K562 (cell line): ENCODE measurements around the gene PARP9. TPM values are rescaled to one million over a fixed set of nuclear protein-coding genes. Genes with fewer than 3 reads are reported as not detected.
A peak's percentile ranks its signal among the peaks of the same experiment; 100 is the strongest.

Source experiments
- ATAC-seq: fragments of 200-7000 bp; cut with Tn5 transposase; 3 replicates; pipeline ENCODE4 v1.9.1; 2020; ENCODE audit warnings: moderate library complexity
- BruUV-seq: library from RNA; stranded (reverse); fragments of 400-500 nt; replicated peaks from 2 replicates; lab custom pipeline; 2021; lab: Mats Ljungman, UMichigan
- CTCF ChIA-PET: fragments of 300-600 bp; formaldehyde crosslinking; extraction: SDS; loops from one replicate; lab custom pipeline; 2021; ENCODE audit warnings: low intra/inter-chr PET ratio; lab: Yijun Ruan, JAX
- POLR2A ChIA-PET: fragments of 300-600, 350-650 bp; sonication (Branson Sonifier 250); formaldehyde crosslinking; extraction: SDS; loops from one replicate; lab custom pipeline; 2021; ENCODE audit warnings: antibody characterized with exemption, inconsistent platforms; lab: Yijun Ruan, JAX
- DNase-seq, 4 experiments: peaks; one replicate each; pipeline versions ENCODE4 v3.0.0 to v3.0.0-alpha.2; 2011 to 2018; ENCODE audit warnings: low spot score in 3 of 4, mixed read lengths in 3 of 4; ENCODE audit errors: extremely low read depth in 1 of 4
- FAIRE-seq: peaks from 2 replicates; lab custom pipeline; 2011; peaks lifted over from hg19 to GRCh38; lab: Jason Lieb, UNC
- H2AFZ ChIP-seq: 2 replicates; pipeline ENCODE4 v1.6.0; 2011; ENCODE audit warnings: low read depth, low read length, control low read depth, inconsistent platforms
- H3K27ac ChIP-seq: fragments of 200-600 bp; 3 replicates; pipeline ENCODE4 v1.8.0; 2011; ENCODE audit warnings: low read depth, mild to moderate bottlenecking, control low read depth, inconsistent platforms, low read length, moderate library complexity, mixed read lengths; ENCODE audit errors: extremely low read depth
- H3K27me3 ChIP-seq, 2 experiments: fragments of 300-600 bp in 1 of 2; 2 replicates in 1 of 2; 3 replicates in 1 of 2; pipeline versions ENCODE4 v1.6.0 to v1.8.0; 2011; ENCODE audit warnings: inconsistent platforms in 2 of 2, low read length in 2 of 2, mild to moderate bottlenecking in 1 of 2, mixed read lengths in 1 of 2, moderate library complexity in 1 of 2; ENCODE audit not compliant: control insufficient read depth in 2 of 2, insufficient read depth in 2 of 2
- H3K36me3 ChIP-seq: fragments of 300-600 bp; 3 replicates; pipeline ENCODE4 v1.8.0; 2011; ENCODE audit warnings: mild to moderate bottlenecking, low read length, inconsistent platforms; ENCODE audit not compliant: control insufficient read depth, insufficient read depth
- H3K4me1 ChIP-seq, 2 experiments: fragments of 200-600 bp in 1 of 2; replicated peaks in 1 of 2; 2 replicates in 1 of 2; 3 replicates in 1 of 2; pipeline versions ENCODE4 v1.5.1 to v1.8.0; 2011; ENCODE audit warnings: inconsistent platforms in 2 of 2, low read length in 2 of 2, mild to moderate bottlenecking in 1 of 2, mixed read lengths in 1 of 2, moderate library complexity in 1 of 2; ENCODE audit not compliant: control insufficient read depth in 2 of 2, insufficient read depth in 2 of 2
- H3K4me2 ChIP-seq: 2 replicates; pipeline ENCODE4 v1.6.1; 2011; ENCODE audit warnings: low read length, control low read depth, inconsistent platforms, mixed read lengths; ENCODE audit not compliant: insufficient read depth
- H3K4me3 ChIP-seq: fragments of 200-600 bp; sonication (generic), shearing (Covaris generic); 2 replicates; pipeline ENCODE4 v1.5.1; 2016; ENCODE audit warnings: control low read depth, inconsistent platforms
- H3K79me2 ChIP-seq: fragments of 200-600 bp; 3 replicates; pipeline ENCODE4 v1.8.0; 2011; ENCODE audit warnings: low read length, inconsistent platforms; ENCODE audit not compliant: control insufficient read depth, insufficient read depth
- H3K9ac ChIP-seq, 2 experiments: 2 replicates each; pipeline versions ENCODE4 v1.6.0 to v1.6.1; 2011; ENCODE audit warnings: low read depth in 2 of 2, low read length in 2 of 2, control low read depth in 1 of 2, inconsistent platforms in 1 of 2, mild to moderate bottlenecking in 1 of 2, mixed read lengths in 1 of 2; ENCODE audit not compliant: insufficient read depth in 1 of 2
- H3K9me1 ChIP-seq: one replicate; pipeline ENCODE4 v1.6.0; 2011; ENCODE audit warnings: inconsistent platforms, mild to moderate bottlenecking, low read length, moderate library complexity; ENCODE audit not compliant: control insufficient read depth, insufficient read depth
- H3K9me3 ChIP-seq: replicated peaks from 2 replicates; pipeline ENCODE4 v1.5.1; 2011; ENCODE audit warnings: low read depth, low read length, inconsistent platforms; ENCODE audit not compliant: control insufficient read depth, insufficient read depth
- H4K20me1 ChIP-seq: replicated peaks from 2 replicates; pipeline ENCODE4 v1.6.1; 2011; ENCODE audit warnings: low read length, inconsistent platforms, mixed read lengths; ENCODE audit not compliant: control insufficient read depth, insufficient read depth
- ATF3 ChIP-seq, 2 experiments: fragments of 450-650 bp in 1 of 2; sonication (generic) in 1 of 2; formaldehyde crosslinking in 1 of 2; IDR thresholded peaks in 1 of 2; conservative IDR thresholded peaks in 1 of 2; 2 replicates each; pipeline versions ENCODE4 v1.6.1 to v1.8.1; 2016 to 2023; ENCODE audit warnings: mild to moderate bottlenecking in 2 of 2, moderate library complexity in 2 of 2, inconsistent platforms in 1 of 2, missing genetic modification reagents in 1 of 2
- FOXA3 ChIP-seq, 2 experiments: fragments of 450-650 bp in 1 of 2; sonication (generic) in 1 of 2; formaldehyde crosslinking; IDR thresholded peaks in 1 of 2; conservative IDR thresholded peaks in 1 of 2; 2 replicates each; pipeline versions ENCODE4 v1.4.0 to v1.8.0; 2020 to 2022; ENCODE audit warnings: mild to moderate bottlenecking in 2 of 2, missing genetic modification reagents in 1 of 2
- HMGN3 ChIP-seq: IDR thresholded peaks from 2 replicates; pipeline ENCODE4 v1.6.1; 2011; ENCODE audit warnings: borderline replicate concordance, low read depth, mild to moderate bottlenecking, mixed read lengths, low read length; ENCODE audit not compliant: insufficient read length; ENCODE audit errors: extremely low read depth
- NCOA6 ChIP-seq: fragments of 450-650 bp; IDR thresholded peaks from 2 replicates; pipeline ENCODE4 v1.6.1; 2017; ENCODE audit warnings: mild to moderate bottlenecking
- PBX2 ChIP-seq, 2 experiments: IDR thresholded peaks in 1 of 2; conservative IDR thresholded peaks in 1 of 2; 2 replicates each; pipeline ENCODE4 v1.6.1; 2016; ENCODE audit warnings: low read depth in 2 of 2, mild to moderate bottlenecking in 1 of 2, missing compliant biosample characterization in 1 of 2, missing genetic modification characterization in 1 of 2, moderate library complexity in 1 of 2
- POLR2H ChIP-seq: IDR thresholded peaks from 2 replicates; pipeline ENCODE4 v1.6.1; 2016; ENCODE audit warnings: missing genetic modification characterization, low read depth, mild to moderate bottlenecking, control low read depth, missing compliant biosample characterization, moderate library complexity
- PPARD ChIP-seq: fragments of 250-450 bp; sonication (Bioruptor Pico); IDR thresholded peaks from 2 replicates; pipeline ENCODE4 v1.8.0; 2022; ENCODE audit warnings: inconsistent platforms, mild to moderate bottlenecking, moderate library complexity
- PYGO2 ChIP-seq: fragments of 450-650 bp; IDR thresholded peaks from 2 replicates; pipeline ENCODE4 v1.6.1; 2016; ENCODE audit warnings: mild to moderate bottlenecking, missing genetic modification characterization, moderate library complexity, missing compliant biosample characterization
- ZBTB34 ChIP-seq: fragments of 250-450 bp; sonication (Bioruptor Pico); IDR thresholded peaks from 2 replicates; pipeline ENCODE4 v1.8.0; 2021; ENCODE audit warnings: mild to moderate bottlenecking, moderate library complexity
- ZNF134 ChIP-seq: fragments of 250-450 bp; sonication (Bioruptor Pico); conservative IDR thresholded peaks from 2 replicates; pipeline ENCODE4 v1.4.0; 2020
- ZNF551 ChIP-seq: fragments of 250-450 bp; sonication (Bioruptor Pico); IDR thresholded peaks from 2 replicates; pipeline ENCODE4 v1.5.0; 2021; ENCODE audit warnings: mild to moderate bottlenecking, moderate library complexity
- WGBS: fragments of 100-300 bp; shearing (Covaris generic); methylation state at CpG from one replicate; pipeline ENCODE4 v1.1.6; 2016; ENCODE audit warnings: low coverage, mixed read lengths; ENCODE audit not compliant: insufficient coverage; ENCODE audit errors: missing lambda C conversion rate; 5-methylcytosine and 5-hydroxymethylcytosine counted together
- in situ Hi-C: fragments of 300-500 bp; cut with MboI; formaldehyde crosslinking; loops from 4 replicates; pipeline ENCODE4 v1.15.0; 2018; ENCODE audit warnings: inconsistent platforms, mixed read lengths
- intact Hi-C: fragments of 100-400 bp; cut with micrococcal nuclease; formaldehyde crosslinking; loops from 2 replicates; pipeline ENCODE4 v1.14.2; 2022
- polyA plus RNA-seq, 8 experiments: library from polyadenylated mRNA; depleted of rRNA in 4 of 8; stranded (reverse) in 5 of 8; unstranded in 3 of 8; fragments of >200 nt; fragmentation: Nextera tagmentation in 2 of 8; fragmentation: Illumina TruSeq in 1 of 8; extraction: Ambion mirVana in 2 of 8; extraction: Trizol in 1 of 8; gene quantifications; 2 replicates each; pipeline versions ENCODE4 v1.2.1 to v1.2.3, GENCODE V29; 2011 to 2014; ENCODE audit warnings: inconsistent platforms in 1 of 8, missing spikeins in 1 of 8
- total RNA-seq, 7 experiments: library from RNA; depleted of rRNA in 6 of 7; stranded (reverse); fragments of >200 nt in 6 of 7; fragmentation: Illumina TruSeq in 2 of 7; extraction: Trizol in 2 of 7; gene quantifications; 2 replicates each; pipeline versions ENCODE4 v1.2.1 to v1.2.3, GENCODE V29; 2011 to 2021; ENCODE audit warnings: low replicate concordance in 1 of 7
- TF ChIP-seq, protein P1 (sequence below): fragments of 450-650 bp; IDR thresholded peaks from 2 replicates; pipeline ENCODE4 v1.6.1; 2018; ENCODE audit warnings: mild to moderate bottlenecking, low read depth; ENCODE audit not compliant: partially characterized antibody

The PARP9 gene
- total and polyA plus RNA-seq, 9 of the 15 experiments (the other 6 are each of a cell fraction or from before 2014, with no cell fraction given) = 2.1 to 4.8 (median 3.4) TPM

DNA sequence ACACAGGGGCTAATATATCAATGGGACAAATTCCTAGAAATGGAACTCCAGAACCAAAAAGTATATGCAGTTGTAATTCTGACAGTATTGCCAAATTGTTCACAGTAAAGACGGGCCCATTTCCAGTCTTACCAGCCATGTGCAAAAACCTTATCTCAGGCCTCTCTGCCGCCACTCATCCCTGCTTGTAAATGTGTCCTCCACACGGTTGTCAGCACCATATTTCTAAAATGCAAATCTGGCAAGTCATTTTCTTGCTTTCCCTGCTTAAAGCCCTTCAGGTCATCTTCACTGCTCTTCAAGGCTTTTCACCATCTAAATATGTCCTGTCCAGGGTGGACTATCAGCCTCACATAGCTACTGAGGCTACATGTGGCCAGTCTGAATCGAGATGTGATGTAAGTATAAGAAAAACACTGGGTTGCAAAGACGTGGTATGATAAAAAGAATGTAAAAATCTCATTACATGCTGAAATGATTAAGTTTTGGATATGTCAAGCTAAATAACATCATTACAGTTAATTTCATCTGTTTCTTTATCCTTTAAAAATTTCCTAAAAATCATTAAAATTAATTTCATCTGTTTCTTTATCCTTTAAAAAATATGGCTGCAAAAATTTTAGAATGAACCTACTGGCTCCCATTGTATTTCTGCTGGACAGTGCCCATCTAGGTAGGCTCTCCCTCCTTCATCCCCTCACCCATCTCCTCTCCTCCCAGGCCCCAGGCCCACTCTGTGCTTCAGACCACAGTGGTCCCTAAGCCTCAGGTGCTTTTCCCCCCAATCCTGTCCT lies 980 bp downstream of the PARP9 start:
- CTCF ChIA-PET = no interaction called here
- 23% methylated on average over 5 of the region's 5 CpGs for WGBS
- in situ Hi-C loops = no loop called here
- TF ChIP-seq PBX2 (CRISPR knock-in tag; IDR thresholded peaks at IDR 0.05; ENCODE audit: low read depth) = no peak
- TF ChIP-seq PBX2 (tag; conservative IDR thresholded peaks at IDR 0.05; ENCODE audit: low read depth) = peak; percentile 70
- no peak for TF ChIP-seq NCOA6
- no peak for TF ChIP-seq PYGO2 (tag)
- TF ChIP-seq HMGN3 = no peak
- TF ChIP-seq ZNF134 (CRISPR knock-in tag) = no peak
- TF ChIP-seq ZBTB34 (CRISPR knock-in tag) = no peak
- no peak for TF ChIP-seq POLR2H (tag)
- TF ChIP-seq, protein P1, sequence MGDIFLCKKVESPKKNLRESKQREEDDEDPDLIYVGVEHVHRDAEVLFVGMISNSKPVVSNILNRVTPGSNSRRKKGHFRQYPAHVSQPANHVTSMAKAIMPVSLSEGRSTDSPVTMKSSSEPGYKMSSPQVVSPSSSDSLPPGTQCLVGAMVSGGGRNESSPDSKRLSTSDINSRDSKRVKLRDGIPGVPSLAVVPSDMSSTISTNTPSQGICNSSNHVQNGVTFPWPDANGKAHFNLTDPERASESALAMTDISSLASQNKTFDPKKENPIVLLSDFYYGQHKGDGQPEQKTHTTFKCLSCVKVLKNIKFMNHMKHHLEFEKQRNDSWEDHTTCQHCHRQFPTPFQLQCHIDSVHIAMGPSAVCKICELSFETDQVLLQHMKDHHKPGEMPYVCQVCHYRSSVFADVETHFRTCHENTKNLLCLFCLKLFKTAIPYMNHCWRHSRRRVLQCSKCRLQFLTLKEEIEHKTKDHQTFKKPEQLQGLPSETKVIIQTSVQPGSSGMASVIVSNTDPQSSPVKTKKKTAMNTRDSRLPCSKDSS = no peak
- TF ChIP-seq ZNF551 (CRISPR knock-in tag) = no peak
- no peak for TF ChIP-seq FOXA3 (CRISPR knock-in tag; conservative IDR thresholded peaks at IDR 0.05 in 1 of 2, IDR thresholded peaks at IDR 0.05 in 1 of 2)
- no peak for TF ChIP-seq PPARD
- TF ChIP-seq ATF3 (IDR thresholded peaks at IDR 0.05) = no peak
- TF ChIP-seq ATF3 (CRISPR knock-in tag; conservative IDR thresholded peaks at IDR 0.05) = no peak

More for the DNA sequence above, 980 bp downstream of the PARP9 start:
- FAIRE-seq (no peak), ATAC-seq (0 out of 3 replicates have a peak, but pooled peaks have one; percentile 6), DNase-seq (peak in 2 of 4 experiments; percentile 13 to 25)
- no TSS peak for BruUV-seq
- Histone ChIP-seq H3K4me1 (peaks cover 8% of the 10 kb centered on the region in 2 experiments; a peak in 4 of 5 replicates), H3K27me3 (no peaks in the 10 kb centered on the region), H3K9ac (peak overlapping the region; percentile 73 to 81; a peak in 3 of 4 replicates), H2AFZ (peak overlapping the region; percentile 91), H3K9me1 (no peaks in the 10 kb centered on the region), H3K79me2 (peaks cover 10% of the 10 kb centered on the region; the same call in 2 of the 3 replicates), H3K4me3 (peak overlapping the region; percentile 66), H3K36me3 (no peaks in the 10 kb centered on the region), H4K20me1 (no peaks in the 10 kb centered on the region), H3K27ac (peak overlapping the region; percentile 80), H3K4me2 (peak overlapping the region; percentile 78), H3K9me3 (no peaks in the 10 kb centered on the region)
- POLR2A ChIA-PET = interaction anchor here (1.2 kb wide), 1 partner anchor 18 kb away, joined by 3 read pairs; no protein-coding TSS in a partner anchor
- intact Hi-C loops = loop anchor here (5.0 to 10.0 kb wide), 4 partner anchors 108 to 462 kb away; partner anchors contain the start of gene SEMA5B
